ENCODE data around the gene NIPAL4.

The NIPAL4 gene

DNA sequence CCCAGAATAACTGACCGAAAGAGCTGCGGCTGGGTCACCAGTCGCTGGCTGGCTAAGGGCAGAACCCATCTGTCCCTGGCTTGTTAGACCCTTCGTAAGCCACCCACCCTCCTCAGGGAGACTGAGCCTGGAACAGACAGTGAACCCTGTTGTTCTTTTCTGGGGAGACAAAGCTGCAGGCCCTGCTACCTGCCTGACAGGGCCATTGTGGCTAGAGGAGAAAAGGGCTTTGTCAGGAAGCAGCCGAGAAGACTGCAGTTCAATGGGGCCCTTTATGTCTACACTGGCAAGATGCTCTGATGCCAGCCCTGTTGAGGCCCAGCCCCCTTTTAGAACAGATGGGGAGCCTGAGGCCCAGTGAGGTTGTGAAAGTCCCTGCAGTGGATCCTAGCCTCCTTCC lies 3.7 kb upstream of the NIPAL4 start:
- Histone ChIP-seq H3K27me3 (peaks cover 52% of the 10 kb centered on the region), H3K4me1 (ENCODE audit: control insufficient read depth in 1 of 2, insufficient read depth in 1 of 2, low read depth in 1 of 2, low read length in 1 of 2) (peaks cover 12 to 17% of the 10 kb centered on the region in 2 experiments), H3K27ac (no peak overlapping the region), H3K36me3 (no peaks in the 10 kb centered on the region), H3K9me3 (no peaks in the 10 kb centered on the region), H3K4me3 (ENCODE audit: low read depth in 1 of 2, low read length in 1 of 2) (no peak overlapping the region)
- TF ChIP-seq, protein P1, sequence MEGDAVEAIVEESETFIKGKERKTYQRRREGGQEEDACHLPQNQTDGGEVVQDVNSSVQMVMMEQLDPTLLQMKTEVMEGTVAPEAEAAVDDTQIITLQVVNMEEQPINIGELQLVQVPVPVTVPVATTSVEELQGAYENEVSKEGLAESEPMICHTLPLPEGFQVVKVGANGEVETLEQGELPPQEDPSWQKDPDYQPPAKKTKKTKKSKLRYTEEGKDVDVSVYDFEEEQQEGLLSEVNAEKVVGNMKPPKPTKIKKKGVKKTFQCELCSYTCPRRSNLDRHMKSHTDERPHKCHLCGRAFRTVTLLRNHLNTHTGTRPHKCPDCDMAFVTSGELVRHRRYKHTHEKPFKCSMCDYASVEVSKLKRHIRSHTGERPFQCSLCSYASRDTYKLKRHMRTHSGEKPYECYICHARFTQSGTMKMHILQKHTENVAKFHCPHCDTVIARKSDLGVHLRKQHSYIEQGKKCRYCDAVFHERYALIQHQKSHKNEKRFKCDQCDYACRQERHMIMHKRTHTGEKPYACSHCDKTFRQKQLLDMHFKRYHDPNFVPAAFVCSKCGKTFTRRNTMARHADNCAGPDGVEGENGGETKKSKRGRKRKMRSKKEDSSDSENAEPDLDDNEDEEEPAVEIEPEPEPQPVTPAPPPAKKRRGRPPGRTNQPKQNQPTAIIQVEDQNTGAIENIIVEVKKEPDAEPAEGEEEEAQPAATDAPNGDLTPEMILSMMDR (IDR thresholded peaks at IDR 0.05), result no peak

DNA sequence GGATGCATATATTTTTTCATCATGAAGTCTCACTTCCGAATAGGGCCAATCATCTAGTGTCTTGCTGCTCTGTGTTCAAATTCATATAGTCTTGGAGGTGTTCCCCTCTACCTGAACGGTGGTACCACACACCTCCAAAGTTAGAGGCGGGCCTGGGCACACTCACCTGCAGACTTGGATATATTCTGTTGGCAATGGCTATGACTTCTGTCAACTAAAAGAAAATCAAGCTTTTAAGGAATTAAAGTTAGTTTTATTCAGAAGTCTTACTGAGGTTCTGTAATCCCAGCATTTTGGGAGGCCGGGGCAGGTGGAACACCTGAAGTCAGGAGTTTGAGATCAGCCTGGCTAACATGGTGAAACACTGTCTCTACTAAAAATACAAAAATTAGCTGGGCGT lies 2.6 kb upstream of the NIPAL4 start:
- Histone ChIP-seq H3K27me3 (peaks cover 63% of the 10 kb centered on the region), H3K27ac (no peak overlapping the region), H3K36me3 (no peaks in the 10 kb centered on the region), H3K4me3 (ENCODE audit: low read depth in 1 of 2, low read length in 1 of 2) (no peak overlapping the region), H3K4me1 (ENCODE audit: control insufficient read depth in 1 of 2, insufficient read depth in 1 of 2, low read depth in 1 of 2, low read length in 1 of 2) (peaks cover 12 to 17% of the 10 kb centered on the region in 2 experiments), H3K9me3 (no peaks in the 10 kb centered on the region)
- TF ChIP-seq, protein P1 (IDR thresholded peaks at IDR 0.05), result no peak

DNA sequence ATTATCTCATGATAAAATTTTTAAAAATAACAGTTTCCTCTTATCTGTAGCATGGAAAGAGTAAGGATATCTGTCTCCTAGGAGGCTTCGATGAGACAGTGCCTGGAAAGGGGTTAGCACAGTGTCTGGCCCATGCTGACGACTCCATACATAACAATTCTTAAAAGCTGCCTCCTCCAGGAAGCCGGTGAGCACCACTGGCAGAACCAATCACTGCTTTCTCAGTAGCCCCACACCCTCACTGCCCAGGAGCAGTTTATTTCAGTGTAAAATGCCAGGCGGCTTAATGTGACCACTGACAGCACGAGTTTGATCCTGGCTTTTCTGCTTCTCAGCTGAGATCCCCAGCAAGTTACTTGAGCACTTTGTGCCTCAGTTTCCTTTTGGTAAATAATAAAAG lies 1.2 kb upstream of the NIPAL4 start:
- peaks cover 66% of the 10 kb centered on the region for H3K27me3 ChIP-seq
- H3K36me3 ChIP-seq, result no peaks in the 10 kb centered on the region
- no peak overlapping the region for H3K4me3 ChIP-seq (ENCODE audit: low read depth in 1 of 2, low read length in 1 of 2)
- TF ChIP-seq, protein P1 (IDR thresholded peaks at IDR 0.05), result no peak
- no peak overlapping the region for H3K27ac ChIP-seq
- H3K4me1 ChIP-seq (ENCODE audit: control insufficient read depth in 1 of 2, insufficient read depth in 1 of 2, low read depth in 1 of 2, low read length in 1 of 2), result peaks cover 12 to 18% of the 10 kb centered on the region in 2 experiments
- H3K9me3 ChIP-seq, result no peaks in the 10 kb centered on the region

DNA sequence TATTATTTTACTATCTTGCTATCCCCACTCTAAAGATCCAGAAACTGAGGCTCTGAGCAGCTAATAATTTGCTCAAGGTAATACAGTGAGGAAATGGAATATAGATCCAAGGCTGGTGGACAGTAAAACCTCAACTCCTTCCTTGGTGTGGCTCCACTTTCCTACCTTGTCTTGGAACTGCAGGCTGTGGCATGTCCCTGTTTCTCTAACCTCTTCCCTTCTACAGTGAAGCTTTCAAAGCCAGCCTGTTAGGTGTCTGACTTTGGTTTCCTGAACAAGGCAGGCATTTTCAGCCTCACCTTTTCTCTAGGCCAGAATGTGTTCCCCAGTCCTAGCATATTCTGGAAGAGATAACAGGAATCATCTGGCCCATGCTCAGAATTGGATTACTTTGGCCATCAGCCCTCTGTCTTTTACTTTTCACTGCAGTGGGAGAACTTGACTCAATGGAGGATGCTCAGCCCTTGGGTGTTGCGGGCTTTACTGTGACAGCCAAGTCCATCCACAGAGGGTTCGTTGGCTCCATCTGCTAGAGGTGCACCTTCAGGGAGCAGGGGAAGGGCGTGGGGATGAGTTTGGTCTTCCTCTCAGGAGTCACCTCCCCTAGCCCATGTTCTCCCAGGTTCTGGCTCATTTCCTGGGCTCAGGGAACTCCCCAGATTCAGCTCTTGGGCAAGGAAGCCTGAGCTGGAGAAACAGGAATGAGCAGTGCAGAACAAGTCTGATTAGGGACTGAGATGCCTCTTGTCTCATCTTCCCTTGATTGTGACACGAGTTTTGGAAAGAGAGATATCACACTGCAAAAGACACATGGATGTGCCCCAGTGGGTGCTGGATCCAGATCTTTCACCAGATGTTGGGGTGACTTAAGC lies 1.1 kb downstream of the NIPAL4 start:
- Histone ChIP-seq H3K4me3 (ENCODE audit: low read depth in 1 of 2, low read length in 1 of 2) (no peak overlapping the region), H3K27me3 (peaks cover 50% of the 10 kb centered on the region), H3K27ac (no peak overlapping the region), H3K36me3 (no peaks in the 10 kb centered on the region), H3K4me1 (ENCODE audit: control insufficient read depth in 1 of 2, insufficient read depth in 1 of 2, low read depth in 1 of 2, low read length in 1 of 2) (peaks cover 24 to 31% of the 10 kb centered on the region in 2 experiments), H3K9me3 (no peaks in the 10 kb centered on the region)
- TF ChIP-seq, protein P1 (IDR thresholded peaks at IDR 0.05), result no peak

DNA sequence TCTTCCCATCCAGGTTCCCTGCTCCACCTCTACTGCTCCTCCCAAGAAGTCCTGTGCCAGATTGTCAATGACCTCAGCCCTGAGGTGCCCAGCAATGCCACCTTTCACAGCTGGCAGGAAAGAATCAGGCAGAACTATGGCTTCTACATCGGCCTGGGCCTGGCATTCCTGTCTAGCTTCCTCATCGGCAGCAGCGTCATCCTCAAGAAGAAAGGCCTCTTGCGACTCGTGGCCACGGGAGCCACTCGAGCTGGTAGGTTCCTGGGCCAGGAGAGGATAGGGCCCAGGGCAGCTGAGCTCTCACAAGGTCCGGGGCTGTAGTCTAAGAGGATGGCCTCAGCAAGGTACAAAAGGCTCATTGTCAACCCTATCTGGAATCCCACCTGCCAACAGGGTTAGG lies 3.1 kb downstream of the NIPAL4 start:
- Histone ChIP-seq H3K27ac (no peak overlapping the region), H3K27me3 (peaks cover 47% of the 10 kb centered on the region), H3K4me3 (ENCODE audit: low read depth in 1 of 2, low read length in 1 of 2) (no peak overlapping the region), H3K36me3 (no peaks in the 10 kb centered on the region), H3K4me1 (ENCODE audit: control insufficient read depth in 1 of 2, insufficient read depth in 1 of 2, low read depth in 1 of 2, low read length in 1 of 2) (peaks cover 22 to 28% of the 10 kb centered on the region in 2 experiments), H3K9me3 (no peaks in the 10 kb centered on the region)
- TF ChIP-seq, protein P1 (IDR thresholded peaks at IDR 0.05), result no peak

Measured in neutrophil (primary cell).